Measurements from ENCODE around the gene SND1.

SND1 gene

GRCh38 chr7:128030654-128031611, 378.9 kb downstream of the SND1 start, which contains the start of gene LRRC4:
TSS of gene LRRC4 (minus strand) at chr7:128031437. CDS start at chr7:128030640, 797 bp downstream.
- peak; percentile 82 for DNase-seq

DNA sequence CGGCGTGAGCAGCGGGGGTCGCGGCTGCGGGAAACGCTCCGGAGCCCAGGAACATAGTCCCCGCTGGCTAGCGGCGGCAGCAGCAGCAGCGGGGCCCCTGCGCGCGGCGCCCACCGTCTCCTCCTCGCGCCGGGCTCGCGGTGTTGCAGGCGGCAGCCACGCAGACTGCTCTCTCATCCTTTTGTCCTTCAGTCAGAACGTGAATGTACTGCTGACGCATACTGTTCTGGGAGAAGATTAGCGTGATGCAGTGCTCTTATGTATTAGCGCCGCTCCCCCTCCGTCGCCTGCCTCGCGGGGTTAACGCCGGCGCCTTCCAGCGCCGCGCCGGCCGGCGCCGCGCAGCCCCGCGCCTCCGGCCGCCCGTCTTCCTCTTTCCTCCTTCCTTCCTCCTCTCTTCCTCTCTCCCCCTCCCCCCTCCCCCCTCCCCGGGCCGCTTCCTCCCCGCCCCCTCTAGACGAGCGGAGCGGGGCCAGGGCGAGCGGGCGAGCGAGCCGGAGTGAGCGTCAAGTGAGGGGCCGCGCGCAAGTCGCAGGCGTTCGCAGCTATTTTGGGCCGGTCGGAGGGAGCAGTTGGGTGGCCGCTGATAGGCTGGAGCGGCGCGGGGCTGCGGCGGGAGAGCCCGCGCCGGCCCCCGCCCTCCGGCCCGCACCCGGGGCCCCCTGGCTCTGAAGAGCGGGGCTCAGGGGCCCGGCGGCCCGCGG, 380.1 kb downstream of the SND1 start:
- DNase-seq, result peak; percentile 89

- DNase-seq, result peak; percentile 80
These were observed 380.7 kb downstream of the SND1 start for GRCh38 chr7:128032605-128033235.

- no peak for DNase-seq
These were observed 381.3 kb downstream of the SND1 start for GRCh38 chr7:128033246-128033645.

GRCh38 chr7:128034825-128035224, 382.8 kb downstream of the SND1 start:
- no peak for DNase-seq

- peak; percentile 57 for DNase-seq
These were observed 383.7 kb downstream of the SND1 start for GRCh38 chr7:128035712-128036111.

DNA sequence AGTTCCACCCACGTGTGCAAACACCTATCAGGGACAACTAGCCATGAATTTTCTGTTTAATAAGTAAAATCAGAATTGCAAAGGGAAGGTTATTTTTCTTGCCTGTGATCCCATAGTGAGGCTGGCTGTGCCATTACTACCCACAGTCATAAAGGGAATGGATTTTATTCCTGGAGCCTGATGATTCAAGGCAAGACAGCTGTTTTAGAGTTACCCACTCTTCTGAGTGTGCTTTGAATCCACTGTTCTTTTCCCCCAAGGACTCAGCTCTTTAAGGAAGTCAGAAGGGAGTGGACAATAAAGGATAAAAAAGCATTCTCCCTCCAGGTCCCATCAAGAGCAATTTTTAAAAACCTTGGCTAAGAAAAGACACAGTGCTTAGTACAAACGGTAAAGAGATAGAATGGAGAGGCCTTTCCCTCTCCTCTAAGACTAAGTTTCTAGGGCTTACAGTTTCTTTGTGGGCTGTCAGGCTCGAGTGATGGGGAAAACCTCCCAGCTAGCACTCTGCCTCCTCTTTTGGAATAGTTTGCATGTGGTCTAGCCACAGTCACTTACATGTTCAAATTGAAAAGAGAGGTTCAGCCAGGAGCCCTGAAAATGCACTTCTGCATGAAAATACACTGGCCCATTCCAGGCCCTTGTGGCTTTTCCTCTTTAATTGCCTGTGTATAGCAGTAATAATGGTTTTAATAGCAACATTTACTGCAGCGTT, 384.4 kb downstream of the SND1 start:
- DNase-seq, result no peak

DNA sequence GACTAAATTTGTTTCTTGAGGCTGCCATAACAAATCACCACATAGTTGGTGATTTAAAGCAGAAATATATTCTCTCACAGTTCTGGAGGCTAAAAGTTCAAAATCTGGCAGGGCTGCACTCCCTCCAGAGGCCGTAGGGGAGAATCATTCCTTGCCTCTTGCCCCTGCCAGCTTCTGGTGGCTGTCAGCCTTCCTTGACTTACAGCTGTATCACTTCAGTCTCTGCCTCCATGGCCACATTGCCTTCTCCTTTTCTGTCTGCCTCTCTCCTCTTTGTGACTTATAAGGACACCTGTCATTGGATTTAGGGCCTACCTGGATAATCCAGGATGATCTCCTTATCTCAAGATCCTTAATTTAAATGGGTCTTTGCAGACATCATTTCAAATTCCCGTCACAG, 385.1 kb downstream of the SND1 start:
- DNase-seq, result no peak

DNA sequence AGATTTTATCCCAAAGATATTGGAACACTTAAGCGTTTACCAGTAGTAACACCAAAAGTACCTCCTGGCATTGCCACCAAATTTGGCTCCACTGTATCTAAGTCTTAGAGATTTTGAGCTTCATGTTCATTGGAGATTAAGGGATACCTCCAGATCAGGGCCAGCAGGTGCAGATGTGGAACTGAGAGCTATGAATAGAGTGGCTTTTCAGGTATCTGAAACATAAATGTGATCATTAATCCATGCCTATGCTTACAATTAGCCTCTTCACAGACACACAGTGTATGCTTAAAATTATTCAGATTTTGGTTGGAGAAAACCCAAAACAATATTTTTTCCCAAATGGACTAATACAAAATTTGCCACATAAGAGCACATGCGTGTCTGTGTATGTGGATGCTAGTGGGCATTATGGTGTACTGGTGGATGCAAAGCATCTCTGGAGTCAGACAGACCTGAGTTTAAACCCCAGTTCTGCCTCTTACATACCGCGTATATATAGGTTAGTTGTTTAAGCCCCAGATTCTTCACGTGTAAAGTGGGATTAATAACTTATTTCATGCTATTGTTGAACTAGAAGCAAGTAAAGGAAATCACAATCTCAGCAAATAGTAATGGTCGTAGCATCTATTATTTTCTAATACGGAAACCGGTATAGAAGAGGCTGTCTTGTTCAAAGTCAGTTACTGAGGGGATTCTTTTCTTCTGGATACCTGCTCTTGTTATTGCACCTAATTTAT, 386.1 kb downstream of the SND1 start:
- DNase-seq, result no peak

DNA sequence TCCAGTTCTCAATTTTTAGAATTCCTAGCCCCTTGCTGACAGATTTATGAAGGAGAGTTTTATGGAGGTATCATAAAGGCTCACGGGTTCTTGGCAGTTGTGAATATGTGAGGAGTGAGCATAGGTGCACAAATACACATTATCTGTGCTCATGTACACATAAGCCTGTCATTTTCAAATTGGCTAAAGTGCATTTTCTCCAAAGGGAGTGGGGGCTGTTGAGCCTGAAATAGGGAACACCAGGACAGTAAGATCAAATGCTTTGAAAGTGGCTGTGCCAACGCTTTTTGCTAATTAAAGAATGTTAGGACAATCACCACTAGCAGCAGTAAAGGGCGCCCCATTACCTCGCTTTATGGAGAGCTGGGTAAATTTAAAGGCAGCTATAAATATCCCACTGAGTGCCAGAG, 387.6 kb downstream of the SND1 start:
- DNase-seq, result no peak

- no peak for DNase-seq
These were observed 388.2 kb downstream of the SND1 start for GRCh38 chr7:128040205-128040604.

- no peak for DNase-seq
These were observed 389.2 kb downstream of the SND1 start for GRCh38 chr7:128041203-128041602.

GRCh38 chr7:128042012-128042411, 390.0 kb downstream of the SND1 start:
- no peak for DNase-seq

DNA sequence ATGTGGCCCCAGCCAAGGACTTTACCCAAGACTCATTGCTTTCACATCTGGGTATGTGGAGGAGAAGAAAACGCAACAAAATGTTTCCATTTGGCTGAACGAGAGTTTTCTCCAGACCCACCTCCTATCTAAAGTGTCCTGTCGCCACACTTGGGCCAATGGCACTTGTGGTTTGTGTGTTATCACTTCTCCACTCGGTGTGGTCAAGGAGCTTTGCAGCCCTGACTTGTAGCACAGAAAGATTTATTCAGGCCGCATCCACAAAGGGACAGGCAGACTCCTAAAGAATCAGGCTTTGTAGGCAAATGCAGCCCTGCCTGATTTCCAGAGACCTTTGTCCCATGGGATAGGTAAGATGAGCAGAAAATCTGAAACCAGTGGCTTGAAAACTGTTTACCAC, 392.1 kb downstream of the SND1 start:
- DNase-seq, result no peak

- DNase-seq, result peak; percentile 71
These were observed 393.2 kb downstream of the SND1 start for GRCh38 chr7:128045158-128045557.

- no peak for DNase-seq
These were observed 393.8 kb downstream of the SND1 start for GRCh38 chr7:128045766-128046165.

- DNase-seq, result no peak
These were observed 400.4 kb downstream of the SND1 start for GRCh38 chr7:128052404-128052803.

- DNase-seq, result no peak
These were observed 401.0 kb downstream of the SND1 start for GRCh38 chr7:128053023-128053422.

DNA sequence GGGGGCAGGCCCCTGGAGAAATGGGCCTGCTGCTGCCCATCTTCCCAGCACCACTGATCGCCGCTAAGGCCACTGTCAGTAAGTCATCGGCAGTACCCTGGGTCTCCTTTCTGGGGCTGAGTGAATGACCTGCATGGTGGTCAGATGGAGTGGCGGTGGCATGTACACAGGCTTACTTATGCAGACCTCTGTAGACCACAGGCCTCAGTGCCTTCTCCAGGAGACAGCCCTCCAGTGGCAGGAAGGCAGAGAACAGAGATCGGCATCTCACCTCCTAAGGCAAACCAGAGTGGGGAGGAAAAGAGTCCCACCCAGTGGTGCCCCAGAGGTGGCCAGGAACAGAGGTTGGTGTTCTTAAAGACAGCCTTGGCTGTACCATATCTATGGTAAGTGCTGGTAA, 402.0 kb downstream of the SND1 start:
- DNase-seq, result no peak

GRCh38 chr7:128054511-128054910, 402.5 kb downstream of the SND1 start:
- DNase-seq, result no peak

DNA sequence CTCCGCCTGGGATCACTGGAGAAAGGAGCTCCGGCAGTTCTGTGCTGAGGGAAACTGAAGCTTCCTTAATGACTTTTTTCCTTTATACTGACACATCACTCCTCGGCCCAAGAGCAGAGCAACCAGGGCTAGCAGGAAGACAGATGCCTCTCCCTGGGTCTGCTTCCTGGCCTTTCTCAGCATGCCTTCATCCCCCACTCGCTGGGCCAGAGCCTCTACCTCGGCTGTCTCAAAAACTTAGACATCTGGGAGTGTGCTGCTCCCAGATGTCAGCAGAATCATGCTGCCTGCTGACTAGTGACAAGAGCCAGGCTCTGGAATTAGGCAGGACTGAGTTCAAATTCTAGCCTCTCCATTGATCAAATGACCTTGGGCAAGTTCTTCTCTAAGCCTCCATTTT, 403.6 kb downstream of the SND1 start:
- no peak for DNase-seq

DNA sequence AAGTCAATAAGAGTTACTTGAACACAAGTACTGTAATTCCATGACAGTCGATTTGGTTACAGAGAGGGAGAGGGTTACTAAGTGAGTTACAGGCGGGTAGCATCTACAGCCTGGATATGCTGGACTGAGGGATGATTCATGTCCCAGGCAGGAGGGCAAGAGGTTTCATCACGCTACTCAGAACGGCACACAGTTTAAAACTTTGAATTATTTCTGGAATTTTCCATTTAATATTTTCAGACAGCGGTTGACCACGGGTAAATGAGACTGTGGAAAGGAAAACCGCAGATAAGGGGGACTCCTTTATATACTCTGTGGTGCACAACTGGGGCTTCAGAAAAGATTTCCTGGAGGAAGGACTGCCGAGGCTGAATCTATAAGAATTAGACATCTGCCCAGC, 404.9 kb downstream of the SND1 start:
- no peak for DNase-seq
